Stimulated activated CD8-positive, alpha-beta memory T cell treated with anti-CD3 and anti-CD28 coated beads, Interleukin-15, amount 100 ng/mL, for 48 hours (primary cell): ENCODE results near the gene CYP39A1.

Source experiments
- DNase-seq, 2 donors: peaks; one replicate each; pipeline ENCODE4 v3.0.0-alpha.2; 2020; ENCODE audit warnings: low read depth in 2 of 2

Gene CYP39A1

GRCh38 chr6:46511320-46511719 is 141.3 kb downstream of the CYP39A1 start:
- DNase-seq = no peak

- DNase-seq = no peak
Measured at GRCh38 chr6:46510651-46511050, 142.0 kb downstream of the CYP39A1 start.

GRCh38 chr6:46509981-46510510 is 142.6 kb downstream of the CYP39A1 start:
- no peak for DNase-seq

- DNase-seq = no peak
Measured at GRCh38 chr6:46509063-46509462, 143.6 kb downstream of the CYP39A1 start.

- no peak for DNase-seq
Measured at GRCh38 chr6:46507426-46507825, 145.2 kb downstream of the CYP39A1 start.

- no peak for DNase-seq
Measured at GRCh38 chr6:46505693-46506512, 146.7 kb downstream of the CYP39A1 start.

- DNase-seq = no peak
Measured at GRCh38 chr6:46504242-46504641, 148.4 kb downstream of the CYP39A1 start.

GRCh38 chr6:46502486-46503119 is 150.0 kb downstream of the CYP39A1 start:
- DNase-seq = no peak

GRCh38 chr6:46501136-46502089 is 151.2 kb downstream of the CYP39A1 start:
- no peak for DNase-seq

GRCh38 chr6:46500382-46500781 is 152.2 kb downstream of the CYP39A1 start:
- no peak for DNase-seq
